HG03342 (cell line): ENCODE data around the gene AP1M1.

Experiments
- ATAC-seq: cut with Tn5 transposase; IDR thresholded peaks from one replicate; pipeline ENCODE4 v1.9.1; 2021; ENCODE audit warnings: mild to moderate bottlenecking, moderate library complexity; ENCODE audit not compliant: unreplicated experiment

Gene AP1M1

DNA sequence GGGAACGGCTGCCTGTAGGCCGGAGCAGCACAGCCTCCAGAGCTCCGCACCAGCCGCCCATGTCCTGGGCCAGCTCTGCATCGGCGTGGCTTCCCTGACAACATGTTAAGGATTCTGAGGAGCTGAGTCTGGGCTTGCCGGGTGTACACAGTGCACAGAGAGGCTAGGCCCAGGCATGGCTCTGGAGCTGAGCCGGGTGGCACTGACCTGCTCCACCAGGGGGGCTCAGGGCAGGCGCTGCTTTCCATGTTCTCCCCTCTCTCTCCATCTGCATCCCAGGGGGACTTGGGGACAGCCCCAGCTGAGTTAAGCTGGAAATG lies 31.6 kb downstream of the AP1M1 start:
- ATAC-seq, result no peak

- ATAC-seq, result no peak
These were observed 34.4 kb downstream of the AP1M1 start for GRCh38 chr19:16232127-16232526.

- ATAC-seq, result no peak
These were observed 34.9 kb downstream of the AP1M1 start for GRCh38 chr19:16232568-16232967.

GRCh38 chr19:16233081-16233776 lies 35.5 kb downstream of the AP1M1 start:
- ATAC-seq, result no peak

DNA sequence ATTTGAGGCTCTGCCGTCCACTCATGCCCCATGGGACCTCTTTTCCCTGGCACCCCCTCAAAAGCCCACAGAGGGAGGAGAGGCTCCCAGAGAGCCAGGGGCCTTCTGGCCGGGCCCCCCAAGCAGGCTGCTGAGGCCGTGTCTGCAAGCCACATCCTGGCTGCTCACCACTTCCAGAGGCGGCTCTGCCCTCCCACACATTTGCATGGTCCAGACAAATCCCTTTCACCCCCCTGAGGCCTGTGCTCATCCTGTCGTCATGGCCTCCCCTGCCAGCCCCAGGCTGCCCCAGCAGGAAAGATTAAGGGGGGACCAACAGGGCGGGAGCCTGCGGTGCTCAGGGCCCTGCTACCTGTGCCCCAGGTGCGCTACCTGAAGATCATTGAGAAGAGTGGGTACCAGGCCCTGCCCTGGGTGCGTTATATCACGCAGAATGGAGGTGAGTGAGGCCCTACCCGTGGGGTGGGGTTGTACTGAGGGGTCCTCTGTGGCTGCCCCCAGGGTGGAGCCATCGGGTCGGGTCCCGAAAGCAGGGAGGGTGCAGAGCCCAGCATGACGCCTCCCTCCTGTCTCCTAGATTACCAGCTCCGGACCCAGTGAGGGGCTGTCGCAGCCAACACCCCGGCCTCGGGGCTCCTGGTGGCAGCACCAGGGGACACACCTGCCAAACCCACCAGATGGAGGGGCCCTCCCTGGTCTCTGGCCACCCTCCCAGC lies 36.3 kb downstream of the AP1M1 start:
- ATAC-seq, result no peak

DNA sequence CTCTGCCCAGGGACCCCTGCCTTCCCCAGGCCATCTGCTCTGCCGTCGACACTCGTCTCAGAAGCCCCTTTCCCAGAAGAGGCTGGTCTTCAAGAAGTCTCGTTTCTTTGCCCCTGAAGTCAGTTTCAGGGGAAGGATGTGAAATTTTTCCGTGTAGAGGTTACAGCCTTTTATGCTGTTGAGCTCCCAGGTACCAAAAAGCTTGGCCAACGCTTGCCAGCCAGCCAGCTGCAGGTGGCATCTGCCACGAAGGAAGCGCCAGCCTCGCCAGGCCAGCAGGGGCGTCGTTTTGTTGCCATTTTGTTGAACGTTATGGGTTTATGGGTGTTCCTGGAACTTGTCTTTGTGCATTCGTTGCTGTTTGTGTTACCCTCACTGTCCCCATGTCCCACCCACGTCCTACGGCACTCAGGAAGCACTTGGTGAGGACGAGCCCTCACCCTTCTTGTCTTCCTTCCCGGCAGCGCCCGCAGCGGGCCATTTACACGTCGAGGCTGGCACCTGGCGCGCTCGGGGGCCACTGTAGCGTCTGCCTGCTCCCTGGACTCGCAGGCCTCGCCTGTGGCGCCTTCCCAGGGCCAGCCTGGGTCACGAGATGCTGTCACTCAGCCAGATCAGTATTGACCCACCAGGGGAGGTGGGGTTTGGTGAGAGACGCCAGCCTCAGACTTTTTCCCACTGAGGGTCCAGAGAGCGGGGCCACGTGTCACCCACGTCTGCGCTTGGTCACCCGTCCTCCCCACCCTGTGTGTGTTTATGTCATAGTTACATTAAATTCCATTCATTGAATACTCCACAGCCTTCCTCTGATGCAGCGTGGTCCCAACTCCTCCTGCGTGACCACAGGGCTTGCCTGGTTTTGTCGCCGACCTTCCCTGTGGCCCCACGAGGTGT lies 37.1 kb downstream of the AP1M1 start:
- ATAC-seq, result no peak

DNA sequence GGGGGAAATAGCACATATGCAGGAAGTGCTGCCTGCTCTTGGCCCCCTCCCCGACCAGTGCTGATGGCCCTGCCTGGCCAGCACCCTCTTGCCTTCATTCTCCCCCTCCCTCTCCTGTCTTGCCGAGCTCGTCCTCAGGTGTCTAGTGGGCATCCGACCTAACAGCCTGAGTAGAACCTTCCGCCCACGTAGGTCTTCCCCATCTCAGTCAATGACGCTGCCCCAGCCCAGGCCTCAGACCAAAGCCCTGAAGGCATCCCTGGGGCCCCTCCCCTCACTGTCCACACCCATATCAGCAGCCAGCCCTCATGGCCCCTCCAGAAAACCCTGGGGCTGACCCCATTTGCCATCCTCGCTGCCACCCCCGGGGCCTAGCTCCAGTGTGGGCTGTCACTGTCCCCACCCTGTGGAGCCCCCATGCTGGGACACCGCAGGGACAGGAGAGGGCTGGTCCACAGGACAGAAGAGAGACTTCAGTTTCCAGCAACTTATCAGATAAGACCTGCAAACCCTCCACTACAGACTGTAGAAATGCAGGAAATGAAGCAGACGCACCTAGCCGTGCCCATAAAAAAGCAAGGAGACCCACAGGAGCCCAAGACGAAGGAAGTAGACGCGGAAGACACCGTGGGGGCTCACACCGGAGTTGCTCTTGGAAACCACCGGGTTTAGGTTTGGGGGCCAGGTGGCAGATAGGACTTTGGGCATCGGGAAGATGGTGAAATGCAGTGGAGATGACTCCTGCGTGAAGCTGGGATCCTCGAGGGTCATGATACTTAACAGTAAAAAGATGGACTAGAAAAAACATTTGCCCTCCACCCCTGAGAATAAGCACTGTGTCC lies 38.3 kb downstream of the AP1M1 start:
- no peak for ATAC-seq

GRCh38 chr19:16244091-16244490 lies 46.4 kb downstream of the AP1M1 start:
- no peak for ATAC-seq

- ATAC-seq, result no peak
These were observed 49.9 kb downstream of the AP1M1 start for GRCh38 chr19:16247353-16248182.

- no peak for ATAC-seq
These were observed 50.8 kb downstream of the AP1M1 start for GRCh38 chr19:16248380-16249023.

DNA sequence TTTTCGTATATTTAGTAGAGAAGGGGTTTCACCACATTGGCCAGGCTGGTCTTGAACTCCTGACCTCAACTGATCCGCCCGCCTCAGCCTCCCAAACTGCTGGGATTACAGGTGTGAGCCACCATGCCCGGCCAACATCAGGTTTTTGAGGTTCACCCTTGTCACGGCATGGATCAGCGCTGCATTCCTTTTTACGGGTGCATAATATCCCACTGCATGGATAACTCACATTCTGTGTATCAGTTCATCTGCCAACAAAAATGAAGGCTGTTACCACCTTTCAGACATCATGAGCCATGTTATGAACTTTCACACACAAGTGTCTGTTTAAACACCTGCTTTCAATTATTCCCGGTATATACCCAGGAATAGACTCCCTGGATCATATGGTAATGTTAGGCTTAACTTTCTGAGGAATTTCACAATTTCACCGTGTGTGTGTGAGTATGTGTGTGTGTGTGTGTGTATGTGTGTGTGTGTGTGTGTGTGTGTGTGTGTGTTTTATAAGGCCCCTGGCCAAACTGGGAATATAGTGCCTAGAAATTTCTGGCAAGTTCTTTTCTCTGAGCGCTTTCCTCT lies 52.2 kb downstream of the AP1M1 start:
- no peak for ATAC-seq

DNA sequence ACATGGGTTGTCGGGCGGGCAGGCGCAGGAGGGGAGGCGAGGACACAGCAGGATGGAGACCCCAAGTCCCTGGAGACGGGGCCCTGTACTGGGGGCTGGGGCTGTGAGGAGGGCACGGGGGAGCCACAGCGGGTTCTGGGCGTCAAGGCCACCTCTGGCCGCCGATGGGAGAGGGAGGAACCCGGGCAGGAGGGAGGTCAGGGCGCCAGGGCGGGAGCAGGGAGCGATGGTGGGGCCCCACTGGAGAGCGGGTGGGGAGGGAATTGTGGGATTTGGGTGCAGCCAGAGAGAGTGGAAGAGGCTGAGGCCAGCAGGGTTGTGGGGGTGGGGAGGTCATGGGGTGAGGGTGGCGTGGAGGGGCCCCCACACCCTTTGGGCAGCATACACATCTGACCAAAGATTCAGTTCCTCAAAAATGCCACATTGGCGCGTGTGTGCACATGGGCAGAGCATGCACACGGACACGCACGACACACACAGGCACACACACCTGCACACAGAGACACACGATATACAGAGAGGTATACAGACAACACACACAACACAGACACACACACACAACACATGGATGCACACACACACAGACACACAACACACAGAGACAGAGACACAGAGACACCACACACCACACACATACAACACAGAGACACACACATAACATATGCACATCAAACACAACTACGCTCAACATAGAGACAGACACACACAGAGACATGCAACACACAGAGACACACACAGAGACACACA lies 54.9 kb downstream of the AP1M1 start:
- no peak for ATAC-seq

DNA sequence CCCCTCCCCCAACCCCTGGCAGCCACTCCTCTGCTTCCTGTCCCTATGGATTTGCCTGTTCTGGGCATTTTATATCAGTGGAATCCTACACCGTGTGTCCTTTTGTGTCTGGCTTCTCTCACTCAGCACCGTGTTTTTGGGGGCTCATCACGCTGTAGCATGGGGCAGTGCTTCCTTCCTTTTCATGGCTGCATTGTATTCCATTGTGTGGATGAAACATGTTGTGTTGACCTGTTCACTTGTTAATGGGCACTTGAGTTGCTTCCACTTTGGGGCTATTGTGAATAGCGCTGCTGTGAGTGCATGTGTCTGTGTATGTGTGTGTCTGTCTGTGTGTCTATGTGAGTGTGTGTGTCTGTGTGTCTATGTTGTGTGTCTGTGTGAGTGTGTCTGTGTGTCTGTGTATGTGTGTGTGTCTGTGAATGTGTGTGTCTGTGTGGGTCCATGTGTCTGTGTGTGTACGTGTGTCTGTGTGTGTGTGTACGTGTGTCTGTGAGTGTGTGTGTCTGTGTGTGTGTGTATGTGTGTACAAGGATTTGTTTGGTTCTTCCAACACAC lies 57.2 kb downstream of the AP1M1 start:
- ATAC-seq, result no peak

GRCh38 chr19:16257509-16258002 lies 59.8 kb downstream of the AP1M1 start:
- ATAC-seq, result no peak

GRCh38 chr19:16258440-16258903 lies 60.8 kb downstream of the AP1M1 start:
- no peak for ATAC-seq

GRCh38 chr19:16259385-16260159 lies 61.9 kb downstream of the AP1M1 start:
- peak; percentile 68 for ATAC-seq
